Right kidney (tissue), 1 donor: ENCODE results near the gene GSAP.

ENCODE experiments used
- DNase-seq: peaks from one replicate; pipeline ENCODE4 v3.0.0-alpha.2; 2016

The GSAP gene

GRCh38 chr7:77439572-77439971 is 23.4 kb upstream of the GSAP start:
- no peak for DNase-seq

DNA sequence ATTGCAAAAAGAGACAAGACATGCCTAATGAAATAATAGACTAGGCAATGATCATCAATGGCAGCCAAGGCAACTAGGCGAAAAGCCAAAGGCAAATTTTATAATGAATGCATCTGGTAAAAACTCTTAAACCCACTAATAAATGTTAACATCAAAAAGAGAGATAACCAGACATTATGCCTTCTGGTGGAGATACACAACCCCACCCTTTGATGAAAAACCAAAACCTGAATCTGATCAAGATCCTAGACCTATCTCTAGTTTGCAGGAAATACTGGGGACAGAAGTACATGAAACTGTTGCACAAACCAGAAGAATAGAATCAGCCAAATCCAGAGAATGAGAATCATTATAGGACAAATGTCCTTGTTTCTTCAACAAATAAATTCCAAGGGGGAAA is 22.0 kb upstream of the GSAP start:
- no peak for DNase-seq

- no peak for DNase-seq
Measured at GRCh38 chr7:77434570-77435275, 18.6 kb upstream of the GSAP start.

GRCh38 chr7:77433901-77434300 is 17.8 kb upstream of the GSAP start:
- DNase-seq, result no peak

DNA sequence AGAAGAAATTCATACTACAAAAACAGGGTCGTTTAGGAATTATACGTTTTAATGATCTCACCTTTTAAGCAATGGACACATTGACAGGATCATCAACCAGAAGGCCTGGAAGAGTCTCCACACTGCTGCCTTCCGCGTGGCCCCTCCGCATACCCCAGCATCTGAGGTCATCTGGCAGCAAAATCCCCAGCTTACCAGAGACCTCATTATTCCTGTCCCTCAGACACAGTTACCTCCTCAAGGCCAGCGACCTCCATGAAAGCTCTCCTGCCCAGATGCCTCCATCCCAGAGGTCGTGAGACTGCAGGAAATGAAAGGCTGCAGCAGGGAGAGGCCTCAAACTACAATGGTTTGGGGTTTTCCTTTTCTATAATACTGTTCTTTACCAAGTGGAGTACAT is 14.8 kb upstream of the GSAP start:
- no peak for DNase-seq

DNA sequence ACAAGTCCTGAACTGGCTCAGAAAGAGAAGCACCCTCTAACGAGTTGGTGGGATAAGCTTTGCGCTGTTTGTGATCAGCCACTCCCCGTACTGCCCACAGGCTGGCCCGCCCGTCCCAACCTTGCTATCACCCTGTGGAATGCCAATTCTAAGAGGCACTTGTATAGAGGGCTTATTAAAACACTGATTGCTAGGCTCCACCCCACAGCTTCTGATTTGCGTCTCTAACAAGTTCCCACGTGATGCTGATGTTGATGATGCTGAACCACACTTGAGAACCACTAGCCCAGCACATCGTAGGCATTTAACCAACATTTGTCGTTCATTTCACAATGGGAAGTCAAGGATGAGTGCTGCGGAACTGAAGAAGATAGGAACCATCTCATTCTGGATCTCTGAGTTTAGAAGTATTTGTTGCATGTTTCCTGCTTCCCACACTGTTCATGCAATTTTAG is 12.7 kb upstream of the GSAP start:
- no peak for DNase-seq

DNA sequence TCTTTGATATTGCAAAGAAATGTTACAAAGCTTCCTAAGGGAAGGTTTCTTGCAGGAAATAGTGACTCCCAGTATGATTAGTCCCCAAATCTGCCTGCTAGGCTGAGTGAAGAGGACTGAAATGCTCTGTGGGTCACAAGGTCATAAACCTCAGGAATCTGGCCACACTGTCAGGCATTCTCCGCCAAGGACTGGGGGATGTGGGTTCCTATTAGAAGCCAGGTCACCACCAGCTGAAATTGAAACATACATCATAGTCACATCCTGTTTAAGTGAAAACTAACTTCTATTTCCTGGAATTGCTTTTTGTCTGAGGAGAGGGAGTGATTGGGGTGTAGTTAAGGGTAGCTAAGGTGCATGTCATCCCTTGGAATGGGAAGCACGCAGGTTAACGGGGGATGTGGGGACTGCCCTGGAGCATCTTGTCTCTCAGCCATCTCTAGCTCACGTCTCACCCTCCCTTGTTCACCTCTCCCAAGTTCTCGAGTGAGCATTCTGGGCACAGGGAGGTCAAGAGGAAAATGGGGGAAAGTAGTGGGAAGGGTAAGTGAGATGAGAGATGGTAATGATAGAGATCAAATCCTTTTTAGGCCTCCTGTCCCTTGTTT is 12.0 kb upstream of the GSAP start:
- no peak for DNase-seq

GRCh38 chr7:77426521-77427051 is 10.4 kb upstream of the GSAP start:
- DNase-seq, result no peak

DNA sequence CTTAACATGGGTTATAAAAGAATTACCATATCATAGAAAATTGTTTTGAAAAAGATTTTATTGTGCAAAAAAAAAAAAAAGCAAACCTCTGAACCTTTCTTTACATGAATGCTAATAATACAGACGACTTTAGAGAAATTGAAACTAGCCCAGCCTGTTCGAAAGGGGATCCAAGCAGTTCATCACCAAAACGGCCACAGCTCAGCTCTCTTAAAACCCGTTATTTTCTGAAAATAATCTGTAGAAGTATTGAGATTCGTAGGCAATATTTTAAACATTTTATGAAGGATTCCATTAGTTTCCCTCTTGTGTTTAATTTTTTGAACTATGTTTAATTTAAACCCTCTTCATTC is 9.9 kb upstream of the GSAP start:
- no peak for DNase-seq

DNA sequence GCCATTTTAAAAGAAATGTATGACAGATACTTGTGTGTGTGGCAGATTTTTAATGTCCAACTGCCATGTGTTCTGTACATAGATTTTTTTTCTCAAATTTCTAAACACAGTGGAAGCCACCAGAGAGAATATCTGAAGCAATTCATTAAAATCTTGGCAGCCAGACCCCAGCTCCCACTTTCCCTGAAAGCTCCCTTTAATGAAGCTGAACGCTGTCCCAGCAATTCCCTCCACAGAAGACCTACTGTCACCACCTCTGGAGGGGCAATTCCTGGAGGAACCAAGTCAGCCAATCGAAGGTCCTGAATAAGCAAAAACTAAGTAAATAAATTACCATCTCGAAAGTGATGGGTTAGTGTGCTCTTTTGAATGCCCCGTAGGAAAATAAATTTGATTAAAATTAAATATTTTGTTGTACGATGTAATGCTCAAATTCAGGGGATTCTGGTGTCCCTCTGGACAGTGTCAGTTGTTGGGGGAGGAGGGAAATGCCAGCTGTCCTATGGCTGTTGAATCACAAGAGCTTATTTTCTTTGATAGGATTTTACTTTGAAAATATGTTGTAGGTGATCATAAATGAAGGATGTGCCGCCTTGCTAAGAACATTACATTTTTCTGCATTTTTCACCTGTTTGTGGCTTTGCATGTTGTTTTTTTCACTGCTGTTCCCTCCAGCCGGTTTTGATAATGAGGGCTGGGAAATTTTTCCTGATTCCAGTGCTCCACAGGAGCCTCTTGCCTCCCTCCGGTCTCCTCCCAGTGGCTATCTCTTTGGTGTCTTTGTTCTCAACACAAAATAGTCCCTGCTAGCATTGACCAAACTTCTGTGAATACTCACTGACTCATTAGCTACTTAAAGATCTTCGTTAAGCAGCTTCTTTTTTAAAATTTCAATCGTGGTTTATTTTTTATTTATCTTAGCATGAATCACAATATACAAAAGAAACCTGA is 9.2 kb upstream of the GSAP start:
- DNase-seq, result no peak

GRCh38 chr7:77422500-77422899 is 6.4 kb upstream of the GSAP start:
- no peak for DNase-seq

DNA sequence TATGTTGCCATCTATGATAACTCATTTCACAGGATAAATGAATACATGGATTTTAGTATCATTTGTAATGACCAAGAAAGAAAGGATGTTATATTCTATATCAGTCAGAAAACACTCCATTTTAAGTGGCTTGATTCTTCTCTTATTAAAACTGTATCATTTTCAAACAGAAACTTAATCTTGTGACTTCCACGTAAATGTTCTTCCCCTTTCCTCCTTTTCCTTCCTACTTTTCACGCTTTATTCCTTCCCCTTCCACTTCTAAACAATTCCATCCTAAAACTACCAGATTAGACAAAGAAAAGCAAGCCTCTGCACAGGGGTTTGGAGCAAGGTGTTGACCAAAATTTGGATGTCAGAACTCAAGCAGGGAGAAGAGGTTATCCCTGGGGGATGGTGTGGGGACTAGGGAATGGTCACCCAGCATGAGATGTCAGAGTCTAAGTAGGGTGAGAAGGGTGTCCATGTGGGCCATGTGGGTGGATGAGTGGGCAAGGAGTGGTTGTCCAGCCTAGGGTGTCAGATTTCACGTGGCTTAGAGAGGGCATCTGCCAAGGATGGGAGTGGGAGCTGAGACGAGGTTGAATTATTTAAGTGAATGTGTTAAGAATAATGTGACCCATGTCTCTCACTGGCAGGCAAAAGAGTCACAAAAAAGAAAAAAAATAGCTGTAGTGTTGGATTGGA is 5.0 kb upstream of the GSAP start:
- no peak for DNase-seq

DNA sequence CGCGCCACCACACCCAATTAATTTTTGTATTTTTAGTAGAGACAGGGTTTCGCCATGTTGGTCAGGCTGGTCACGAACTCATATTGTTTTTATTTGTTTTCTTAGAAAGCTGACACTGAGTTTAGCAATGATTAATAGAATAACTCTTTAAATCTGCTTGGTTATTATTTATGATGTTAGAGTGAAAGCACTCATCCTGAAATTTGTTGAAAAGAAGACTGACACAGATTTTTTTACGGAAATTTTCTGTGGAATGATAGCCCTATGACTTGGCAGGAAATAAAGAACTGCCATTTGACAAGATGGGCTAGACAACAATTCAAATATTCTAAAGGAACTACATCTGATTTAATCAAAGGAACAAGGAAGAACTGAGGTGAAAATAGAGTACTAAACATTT is 4.3 kb upstream of the GSAP start:
- no peak for DNase-seq

DNA sequence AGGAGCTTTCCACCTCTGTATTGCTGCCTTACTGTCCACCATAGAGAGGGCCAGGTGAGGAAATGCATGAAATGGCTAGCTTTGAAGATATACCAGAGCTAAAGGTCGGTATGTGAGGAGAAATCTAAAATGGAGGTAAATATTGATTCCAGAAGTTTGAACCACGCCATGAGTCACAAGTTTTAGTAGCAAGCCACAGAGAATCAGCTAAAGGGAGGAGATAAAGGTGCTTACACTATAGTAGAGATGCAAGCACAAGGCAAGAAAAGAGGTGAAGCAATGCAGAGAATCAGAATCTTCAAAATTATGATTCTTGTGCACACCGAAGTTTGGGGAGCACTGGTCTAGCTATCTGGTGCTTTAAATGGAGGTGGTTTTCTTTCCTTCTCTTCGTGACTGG is 3.0 kb upstream of the GSAP start:
- DNase-seq, result no peak

DNA sequence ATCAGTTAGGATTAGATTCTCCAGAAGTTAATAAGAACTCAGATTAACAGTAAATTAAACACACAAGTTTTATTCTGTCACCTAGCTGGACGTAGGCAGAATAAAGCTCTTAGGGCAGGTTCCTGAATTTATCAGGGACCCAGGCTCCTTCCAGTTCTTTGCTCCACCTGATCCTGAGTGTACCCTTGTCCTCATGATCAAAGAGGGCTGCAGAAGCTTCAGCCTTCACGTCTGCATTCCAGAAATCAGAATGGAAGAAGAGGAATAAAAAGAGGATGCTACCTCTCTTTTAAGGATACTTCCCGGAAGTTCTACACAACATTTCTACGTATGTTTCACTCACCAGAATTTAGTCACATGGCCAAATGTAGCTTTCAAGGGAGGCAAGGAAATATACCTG is 1.7 kb upstream of the GSAP start:
- DNase-seq, result no peak

- peak; percentile 68 for DNase-seq
Measured at GRCh38 chr7:77416621-77417371, 647 bp upstream of the GSAP start.

DNA sequence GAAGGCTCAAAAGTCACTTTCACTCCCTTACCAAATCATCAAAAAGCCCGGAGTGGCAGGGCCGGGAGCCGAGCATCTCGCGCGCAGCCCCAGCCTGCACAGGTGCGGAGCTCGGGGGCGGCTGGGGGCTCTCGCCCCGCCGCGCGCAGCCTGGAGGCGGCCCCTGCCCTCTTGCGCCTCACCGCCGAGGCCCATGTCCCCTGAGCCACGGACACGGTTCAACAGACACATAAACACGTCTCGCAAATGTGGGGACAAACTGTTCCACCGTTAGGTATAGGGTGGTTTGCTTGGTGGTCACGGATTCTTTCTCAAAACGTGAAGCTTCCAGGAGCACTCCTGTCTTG is 700 bp downstream of the GSAP start:
- peak; percentile 78 for DNase-seq

GRCh38 chr7:77413861-77414424 is 2.2 kb downstream of the GSAP start:
- no peak for DNase-seq

GRCh38 chr7:77413128-77413527 is 3.0 kb downstream of the GSAP start:
- DNase-seq, result no peak

- DNase-seq, result no peak
Measured at GRCh38 chr7:77409739-77410547, 6.2 kb downstream of the GSAP start.
